SJCRH30 (cell line): ENCODE measurements around the gene CEP85. TPM values are rescaled to one million over a fixed set of nuclear protein-coding genes. Genes with fewer than 3 reads are reported as not detected.
"Not testable (repeated sequence)": the region's sequence is repeated elsewhere in the genome, so short reads cannot be mapped to it uniquely, and the experiment has no call there.

ENCODE experiments used
- DNase-seq, 2 experiments: peaks; one replicate each; pipeline ENCODE4 v3.0.0-alpha.2; 2015 to 2020
- H3K27ac ChIP-seq: fragments of 250-450 bp; sonication (Bioruptor Pico); 2 replicates; pipeline ENCODE4 v1.5.1; 2020; ENCODE audit warnings: mild to moderate bottlenecking, moderate library complexity
- H3K27me3 ChIP-seq: fragments of 250-450 bp; sonication (Bioruptor Pico); 2 replicates; pipeline ENCODE4 v1.5.1; 2020; ENCODE audit warnings: mild to moderate bottlenecking, moderate library complexity
- H3K36me3 ChIP-seq: fragments of 250-450 bp; sonication (Bioruptor Pico); 2 replicates; pipeline ENCODE4 v1.5.1; 2020; ENCODE audit warnings: mild to moderate bottlenecking, moderate library complexity
- H3K4me1 ChIP-seq: fragments of 250-450 bp; sonication (Bioruptor Pico); 2 replicates; pipeline ENCODE4 v1.5.1; 2020; ENCODE audit warnings: mild to moderate bottlenecking, moderate library complexity
- H3K4me3 ChIP-seq: fragments of 250-450 bp; sonication (Bioruptor Pico); 2 replicates; pipeline ENCODE4 v1.5.1; 2020; ENCODE audit warnings: mild to moderate bottlenecking, moderate library complexity
- H3K9me3 ChIP-seq: fragments of 250-450 bp; sonication (Bioruptor Pico); replicated peaks from 2 replicates; pipeline ENCODE4 v1.5.1; 2020; ENCODE audit warnings: mild to moderate bottlenecking, moderate library complexity
- total RNA-seq: library from RNA; depleted of rRNA; stranded (reverse); fragments of >200 nt; shearing (Covaris generic); gene quantifications from 2 replicates; pipeline ENCODE4 v1.2.3, GENCODE V29; 2014

The CEP85 gene
- total RNA-seq, 1 experiment from 2014 or later: 39.1 TPM

DNA sequence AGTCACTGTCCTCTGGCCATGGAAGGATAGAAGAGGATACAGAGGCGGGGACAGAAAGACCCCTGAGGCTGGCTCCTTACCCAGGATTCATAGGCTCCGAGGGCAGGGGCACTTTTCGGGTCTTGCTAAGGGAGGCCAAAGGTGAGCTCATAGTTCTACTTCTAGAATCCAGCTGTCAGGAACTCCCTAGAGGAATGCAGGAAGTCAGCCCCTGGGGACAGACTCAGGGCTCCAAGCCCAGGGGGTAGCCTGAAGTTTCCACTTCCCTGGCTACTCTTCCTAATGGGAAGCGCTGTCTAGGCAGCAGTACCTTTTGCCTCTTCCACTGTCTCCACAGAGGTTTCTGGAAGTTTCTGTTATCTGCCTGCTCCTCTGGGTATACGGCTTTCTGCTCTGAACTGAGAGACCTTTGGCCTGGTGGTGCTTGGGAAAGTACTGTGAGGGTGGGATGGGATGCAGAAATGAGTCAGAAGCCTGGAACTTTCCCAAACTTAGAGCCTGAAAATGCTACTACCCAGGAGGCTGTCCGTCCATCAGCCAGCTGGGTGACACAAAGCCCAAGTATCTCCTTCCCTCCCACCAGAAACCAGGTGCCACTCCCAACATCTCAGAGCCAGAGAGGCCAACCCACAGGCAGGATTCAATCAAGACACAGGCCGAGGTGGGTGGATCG lies 68.9 kb downstream of the CEP85 start:
- peak; percentile 37 to 38 for DNase-seq

GRCh38 chr1:26305667-26306289 lies 71.8 kb downstream of the CEP85 start:
- Histone ChIP-seq H3K27ac (no peak overlapping the region), H3K4me3 (peak overlapping the region; percentile 75), H3K27me3 (peaks cover 9% of the 10 kb centered on the region), H3K9me3 (no peaks in the 10 kb centered on the region), H3K36me3 (no peaks in the 10 kb centered on the region), H3K4me1 (peaks cover 13% of the 10 kb centered on the region)
- no peak for DNase-seq

More for the DNA sequence above, 68.9 kb downstream of the CEP85 start:
- Histone ChIP-seq H3K4me3 (no peak overlapping the region), H3K27ac (no peak overlapping the region), H3K36me3 (no peaks in the 10 kb centered on the region), H3K4me1 (peaks cover 26% of the 10 kb centered on the region), H3K27me3 (no peaks in the 10 kb centered on the region; the same call in 1 of the 2 replicates), H3K9me3 (no peaks in the 10 kb centered on the region)

- H3K4me3 ChIP-seq: peak within 1 kb of the TSS; percentile 75
- no peaks in the 10 kb centered on the region for H3K9me3 ChIP-seq
- no peaks in the 10 kb centered on the region for H3K36me3 ChIP-seq
- DNase-seq: peak; percentile 95 to 97
- no peak within 1 kb of the TSS for H3K27ac ChIP-seq
- peaks cover 10% of the 10 kb centered on the region for H3K27me3 ChIP-seq
- peaks cover 13% of the 10 kb centered on the region for H3K4me1 ChIP-seq
Measured at GRCh38 chr1:26306290-26307229, 72.6 kb downstream of the CEP85 start, which contains the start of gene UBXN11. UBXN11 (minus strand) TSS chr1:26306636; CDS start chr1:26302883, 3,753 bp downstream.

- no peak for DNase-seq
- H3K4me1 ChIP-seq: peaks cover 12% of the 10 kb centered on the region
- H3K27ac ChIP-seq: no peak overlapping the region
- peaks cover 11% of the 10 kb centered on the region for H3K27me3 ChIP-seq
- no peaks in the 10 kb centered on the region for H3K9me3 ChIP-seq
- H3K4me3 ChIP-seq: no peak overlapping the region; the same call in 1 of the 2 replicates
- no peaks in the 10 kb centered on the region for H3K36me3 ChIP-seq
Measured at GRCh38 chr1:26307363-26307781, 73.4 kb downstream of the CEP85 start.

DNA sequence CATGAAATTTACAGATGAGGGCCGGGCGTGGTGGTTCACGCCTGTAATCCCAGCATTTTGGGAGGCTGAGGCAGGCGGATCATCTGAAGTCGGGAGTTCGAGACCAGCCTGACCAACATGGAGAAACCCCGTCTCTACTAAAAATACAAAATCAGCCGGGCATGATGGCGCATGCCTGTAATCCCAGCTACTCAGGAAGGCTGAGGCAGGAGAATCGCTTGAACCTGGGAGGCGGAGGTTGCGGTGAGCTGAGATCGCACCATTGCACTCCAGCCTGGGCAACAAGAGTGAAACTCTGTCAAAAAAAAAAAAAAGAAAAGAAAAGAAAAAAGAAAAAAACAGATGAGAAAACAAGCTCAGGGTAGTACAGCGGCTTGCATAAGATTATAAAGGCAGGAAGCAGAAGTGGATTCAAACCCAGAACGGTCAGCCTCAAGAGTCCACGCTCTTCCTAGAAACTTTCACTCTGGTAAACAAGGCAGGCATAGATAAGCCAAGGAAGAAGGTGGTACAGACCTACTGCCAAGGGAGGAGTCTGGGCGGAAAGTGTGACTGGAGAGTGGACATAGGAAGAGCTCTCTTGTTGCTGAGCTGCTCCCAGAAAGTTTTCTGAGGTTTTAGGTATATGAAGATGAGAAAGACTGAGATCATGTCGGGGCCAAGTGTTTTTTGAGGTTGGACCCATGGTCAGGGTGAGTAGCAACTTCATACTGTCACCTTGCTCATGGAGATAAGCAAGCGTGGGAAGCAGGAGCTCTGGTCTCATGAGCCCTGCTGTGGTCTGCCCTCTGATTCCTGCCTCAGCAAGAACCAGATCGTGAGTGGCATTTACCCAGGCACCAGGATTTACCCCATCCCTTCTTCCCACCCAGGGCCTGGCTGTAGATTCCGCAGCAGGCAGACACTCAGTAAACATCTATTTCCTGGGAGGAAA lies 74.2 kb downstream of the CEP85 start:
- not testable (repeated sequence) for H3K9me3 ChIP-seq, H3K4me1 ChIP-seq, DNase-seq, H3K36me3 ChIP-seq, H3K4me3 ChIP-seq, H3K27ac ChIP-seq
- H3K27me3 ChIP-seq: peaks cover 11% of the 10 kb centered on the region

DNA sequence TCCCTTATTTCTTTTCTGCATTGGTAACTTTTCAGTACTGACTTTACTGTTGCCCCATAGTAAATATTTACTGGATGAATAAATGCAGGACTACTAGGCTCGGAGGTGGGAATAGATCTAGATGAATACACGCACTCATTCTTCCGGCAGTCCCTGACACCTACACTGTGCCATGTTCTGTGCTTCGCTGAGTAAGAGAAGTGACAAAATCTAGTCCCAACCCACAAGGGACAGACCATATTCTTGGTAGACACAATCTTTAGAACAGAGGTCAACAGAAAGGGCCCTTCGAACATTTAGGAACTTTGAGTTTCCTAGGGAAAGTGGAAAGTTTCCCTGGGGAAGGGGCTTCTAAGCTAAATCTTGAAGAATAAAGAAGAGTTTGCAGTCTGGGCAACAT lies 80.5 kb downstream of the CEP85 start:
- Histone ChIP-seq H3K27ac (no peak overlapping the region), H3K4me3 (no peak overlapping the region), H3K27me3 (peaks cover 36% of the 10 kb centered on the region), H3K9me3 (no peaks in the 10 kb centered on the region), H3K4me1 (no peaks in the 10 kb centered on the region), H3K36me3 (no peaks in the 10 kb centered on the region)
- DNase-seq: no peak

DNA sequence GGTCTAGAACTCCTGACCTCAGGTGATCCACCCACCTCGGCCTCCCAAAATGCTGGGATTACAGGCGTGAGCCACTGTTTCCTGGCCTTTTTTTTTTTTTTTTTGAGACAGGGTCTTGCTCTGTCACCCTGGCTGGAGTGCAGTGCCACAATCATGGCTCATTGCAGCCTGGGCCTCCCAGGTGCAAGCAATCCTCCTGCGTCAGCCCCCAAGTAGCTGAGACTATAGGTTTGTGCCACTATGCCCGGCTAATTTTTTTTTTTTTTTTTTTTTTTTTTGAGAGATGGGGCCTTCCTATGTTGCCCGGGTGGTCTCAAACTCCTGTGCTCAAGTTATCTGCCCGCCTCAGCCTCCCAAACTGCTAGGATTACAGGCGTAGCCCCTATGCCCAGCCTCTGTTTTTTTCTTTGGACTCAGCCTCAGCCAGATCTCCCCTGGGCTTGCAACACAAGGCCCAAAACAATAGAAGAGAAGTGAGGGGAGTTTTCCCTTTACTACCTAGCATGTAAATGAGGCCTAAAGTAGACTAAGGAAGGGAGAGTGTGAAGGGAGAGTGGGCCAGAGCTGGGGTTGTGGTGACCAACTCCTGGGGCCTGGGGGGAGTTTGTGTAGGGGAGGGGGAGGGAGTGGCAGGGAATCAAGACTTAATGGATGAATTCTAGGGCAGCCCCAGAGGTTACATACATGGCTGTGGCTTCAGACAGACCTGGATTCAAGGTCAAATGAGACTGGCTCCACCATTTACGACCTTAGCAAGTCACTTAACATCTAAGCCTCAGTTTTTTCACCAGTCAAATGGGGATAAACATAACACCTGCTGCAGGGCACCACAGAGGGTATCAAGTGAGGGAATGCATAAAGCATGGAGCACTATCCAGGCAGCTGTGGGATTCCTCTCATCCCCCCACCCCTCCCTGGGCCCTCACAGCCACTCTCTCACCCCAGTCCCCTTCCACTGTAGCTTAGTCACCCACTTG lies 82.2 kb downstream of the CEP85 start:
- Histone ChIP-seq H3K36me3 (no peaks in the 10 kb centered on the region), H3K4me3 (no peak overlapping the region), H3K4me1 (no peaks in the 10 kb centered on the region), H3K9me3 (no peaks in the 10 kb centered on the region), H3K27me3 (peaks cover 37% of the 10 kb centered on the region), H3K27ac (no peak overlapping the region)
- no peak for DNase-seq

GRCh38 chr1:26317146-26317545 lies 83.1 kb downstream of the CEP85 start:
- Histone ChIP-seq H3K36me3 (no peaks in the 10 kb centered on the region), H3K4me3 (no peak overlapping the region)

GRCh38 chr1:26317612-26318337 lies 83.8 kb downstream of the CEP85 start, which contains the start of gene CD52:
CD52 (plus strand) TSS chr1:26317958; CDS start chr1:26318018, 60 bp downstream.
- Histone ChIP-seq H3K27me3 (peaks cover 35% of the 10 kb centered on the region), H3K27ac (no peak within 1 kb of the TSS), H3K36me3 (no peaks in the 10 kb centered on the region), H3K4me1 (no peaks in the 10 kb centered on the region), H3K4me3 (no peak within 1 kb of the TSS), H3K9me3 (no peaks in the 10 kb centered on the region)
- no peak for DNase-seq

More at GRCh38 chr1:26317146-26317545, 83.1 kb downstream of the CEP85 start:
- peaks cover 35% of the 10 kb centered on the region for H3K27me3 ChIP-seq
- no peak for DNase-seq
- no peak overlapping the region for H3K27ac ChIP-seq
- no peaks in the 10 kb centered on the region for H3K9me3 ChIP-seq
- no peaks in the 10 kb centered on the region for H3K4me1 ChIP-seq

DNA sequence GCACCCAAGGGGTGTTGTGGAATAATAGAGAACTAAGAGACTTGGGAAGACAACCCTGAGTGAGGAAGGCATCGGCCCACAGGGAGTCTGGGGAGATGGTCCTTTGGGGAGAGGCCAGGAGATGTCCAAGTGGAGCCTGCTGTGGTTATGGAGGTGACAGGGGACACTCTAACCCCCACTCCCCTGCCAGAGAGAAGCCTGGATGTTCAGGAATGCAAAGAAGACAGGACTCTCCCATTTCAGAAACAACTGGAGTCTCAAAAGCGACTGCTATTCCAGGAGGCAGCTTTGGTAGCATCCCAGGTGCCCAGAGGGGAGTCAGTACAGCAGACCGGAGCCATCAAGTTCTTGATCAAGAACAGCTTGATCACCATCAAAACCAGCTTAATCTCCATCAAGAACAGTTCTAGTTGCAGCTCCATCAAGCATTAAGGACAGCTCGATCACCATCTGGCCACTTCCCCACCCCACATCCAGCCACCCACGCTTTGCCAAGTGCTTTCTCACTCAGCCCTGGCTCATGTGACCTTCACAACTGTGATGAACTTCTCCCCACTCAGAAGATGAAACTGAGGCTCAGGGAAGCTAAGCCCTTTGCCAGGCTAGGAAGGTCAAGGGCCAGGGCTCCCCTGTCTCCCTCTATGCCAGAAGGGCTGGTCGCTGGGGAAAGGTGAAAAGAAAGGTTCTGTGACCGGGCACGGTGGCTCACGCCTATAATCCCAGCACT lies 84.5 kb downstream of the CEP85 start:
- H3K27ac ChIP-seq: no peak overlapping the region
- no peak for DNase-seq
- no peak overlapping the region for H3K4me3 ChIP-seq
- H3K9me3 ChIP-seq: no peaks in the 10 kb centered on the region
- H3K4me1 ChIP-seq: no peaks in the 10 kb centered on the region
- H3K27me3 ChIP-seq: peaks cover 35% of the 10 kb centered on the region
- no peaks in the 10 kb centered on the region for H3K36me3 ChIP-seq

- H3K4me1 ChIP-seq: no peaks in the 10 kb centered on the region
- no peak for DNase-seq
- no peaks in the 10 kb centered on the region for H3K36me3 ChIP-seq
- H3K27me3 ChIP-seq: peaks cover 19% of the 10 kb centered on the region
- H3K27ac ChIP-seq: no peak overlapping the region
- no peak overlapping the region for H3K4me3 ChIP-seq
- no peaks in the 10 kb centered on the region for H3K9me3 ChIP-seq
Measured at GRCh38 chr1:26320896-26321295, 86.9 kb downstream of the CEP85 start.
